ENCODE data around the gene DDX49.
"Not testable (repeated sequence)": the region's sequence is repeated elsewhere in the genome, so short reads cannot be mapped to it uniquely, and the experiment has no call there.

DDX49 gene

GRCh38 chr19:18913466-18913865, 6.0 kb upstream of the DDX49 start:
- H3K27ac Mint-ChIP-seq, result no peak overlapping the region
- H3K27me3 Mint-ChIP-seq, result no peaks in the 10 kb centered on the region
- peaks cover 92% of the 10 kb centered on the region for H3K36me3 Mint-ChIP-seq (ENCODE audit: low read depth)
- H3K9me3 Mint-ChIP-seq, result no peaks in the 10 kb centered on the region
- peaks cover 26% of the 10 kb centered on the region for H3K4me1 Mint-ChIP-seq (ENCODE audit: low read depth)
- no peak overlapping the region for H3K4me3 Mint-ChIP-seq
- intact Hi-C loops (cut with micrococcal nuclease), result no loop called here

DNA sequence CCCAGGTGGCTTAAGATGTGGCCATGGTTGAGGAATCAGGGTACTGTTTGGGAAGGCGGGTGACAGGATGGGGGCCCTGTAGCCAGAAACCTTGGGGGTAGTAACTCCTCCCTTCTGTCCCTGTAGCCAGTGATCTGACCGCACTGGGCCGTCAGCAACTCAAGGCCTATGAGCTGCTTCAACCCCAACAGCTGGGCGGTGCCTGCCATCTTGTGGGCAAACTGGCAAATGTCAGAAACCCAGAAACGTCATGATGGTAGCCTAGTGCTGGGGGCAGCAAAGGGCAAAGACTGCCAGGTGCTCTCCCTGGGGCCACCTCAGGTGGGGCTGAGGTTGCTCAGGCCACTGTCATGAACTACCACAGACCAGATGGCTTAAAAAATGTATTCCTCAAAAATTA, 3.9 kb upstream of the DDX49 start:
- intact Hi-C loops (cut with micrococcal nuclease), result loop anchor here (5.0 kb wide), 1 partner anchor 72 kb away; no protein-coding TSS in a partner anchor
- no peak overlapping the region for H3K4me3 Mint-ChIP-seq
- H3K9me3 Mint-ChIP-seq, result no peaks in the 10 kb centered on the region
- peaks cover 90% of the 10 kb centered on the region for H3K36me3 Mint-ChIP-seq (ENCODE audit: low read depth)
- H3K4me1 Mint-ChIP-seq (ENCODE audit: low read depth), result peaks cover 37% of the 10 kb centered on the region
- H3K27me3 Mint-ChIP-seq, result no peaks in the 10 kb centered on the region
- no peak overlapping the region for H3K27ac Mint-ChIP-seq

DNA sequence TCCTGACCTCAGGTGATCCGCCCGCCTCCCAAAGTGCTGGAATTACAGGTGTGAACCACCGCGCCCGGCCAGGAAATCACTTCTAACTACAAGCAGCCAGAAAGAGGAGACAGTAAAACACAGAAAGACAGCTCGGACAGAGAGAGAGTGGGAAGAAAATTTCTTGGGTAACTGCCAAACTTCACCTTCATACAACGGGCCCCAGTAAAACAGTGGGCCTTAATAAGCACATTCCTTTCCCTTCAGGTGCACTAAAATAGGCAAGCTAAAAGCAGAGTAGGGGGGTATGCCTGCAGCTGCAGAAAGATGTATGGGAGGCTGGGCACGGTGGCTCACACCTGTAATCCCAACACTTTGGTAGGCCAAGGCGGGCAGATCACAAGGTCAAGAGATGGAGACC, 1.9 kb upstream of the DDX49 start:
- Mint-ChIP-seq H3K36me3 (ENCODE audit: low read depth) (peaks cover 90% of the 10 kb centered on the region), H3K4me1 (ENCODE audit: low read depth) (peaks cover 46% of the 10 kb centered on the region), H3K27ac (peak overlapping the region; percentile 39), H3K4me3 (peak overlapping the region; percentile 34)
- intact Hi-C loops (cut with micrococcal nuclease), result loop anchor here (5.0 kb wide), 1 partner anchor 70 kb away; no protein-coding TSS in a partner anchor
- not testable (repeated sequence) for H3K27me3 Mint-ChIP-seq, H3K9me3 Mint-ChIP-seq

DNA sequence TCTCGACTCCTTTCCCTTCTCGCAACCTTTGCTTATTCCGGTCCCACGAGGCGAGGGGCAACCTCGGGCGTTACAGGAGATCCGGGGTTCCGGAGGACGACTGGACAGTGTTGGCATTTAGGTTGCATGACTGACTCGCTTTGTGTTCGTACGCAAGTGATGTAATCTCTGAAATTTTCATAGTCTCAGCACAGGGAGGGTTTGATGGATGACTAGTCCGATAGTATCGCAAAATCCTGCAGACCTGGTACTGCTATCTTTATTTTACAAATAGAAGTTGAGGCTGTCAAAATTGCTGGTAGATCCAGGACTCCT, 342 bp downstream of the DDX49 start:
- H3K9me3 Mint-ChIP-seq, result no peaks in the 10 kb centered on the region
- H3K27me3 Mint-ChIP-seq, result no peaks in the 10 kb centered on the region
- H3K4me1 Mint-ChIP-seq (ENCODE audit: low read depth), result peaks cover 46% of the 10 kb centered on the region
- peak overlapping the region; percentile 86 for H3K4me3 Mint-ChIP-seq
- H3K36me3 Mint-ChIP-seq (ENCODE audit: low read depth), result peaks cover 90% of the 10 kb centered on the region
- intact Hi-C loops (cut with micrococcal nuclease), result loop anchor here (1.0 to 5.0 kb wide), 3 partner anchors 12 to 67 kb away; no protein-coding TSS in a partner anchor
- peak overlapping the region; percentile 96 for H3K27ac Mint-ChIP-seq

DNA sequence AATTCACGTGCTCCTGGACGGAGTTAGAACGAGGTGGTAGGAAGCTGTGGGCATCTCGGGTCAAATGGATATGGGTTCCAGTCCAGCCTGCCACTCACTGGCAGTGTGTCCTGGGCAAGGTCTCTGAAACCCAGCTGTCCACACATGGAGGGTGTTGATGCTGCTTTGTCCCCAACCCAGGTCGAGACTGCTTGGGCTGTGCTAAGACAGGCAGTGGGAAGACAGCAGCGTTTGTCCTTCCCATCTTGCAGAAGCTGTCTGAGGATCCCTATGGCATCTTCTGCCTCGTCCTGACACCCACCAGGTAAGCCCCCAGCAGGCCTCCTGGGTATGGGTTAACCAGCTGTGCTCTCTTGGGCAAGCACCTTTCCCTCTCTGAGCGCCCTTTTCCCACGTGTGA, 885 bp downstream of the DDX49 start:
- Mint-ChIP-seq H3K27me3 (no peaks in the 10 kb centered on the region), H3K9me3 (no peaks in the 10 kb centered on the region), H3K4me1 (ENCODE audit: low read depth) (peaks cover 41% of the 10 kb centered on the region), H3K36me3 (ENCODE audit: low read depth) (peaks cover 90% of the 10 kb centered on the region), H3K4me3 (peak overlapping the region; percentile 86), H3K27ac (peak overlapping the region; percentile 96)
- intact Hi-C loops (cut with micrococcal nuclease), result no loop called here

DNA sequence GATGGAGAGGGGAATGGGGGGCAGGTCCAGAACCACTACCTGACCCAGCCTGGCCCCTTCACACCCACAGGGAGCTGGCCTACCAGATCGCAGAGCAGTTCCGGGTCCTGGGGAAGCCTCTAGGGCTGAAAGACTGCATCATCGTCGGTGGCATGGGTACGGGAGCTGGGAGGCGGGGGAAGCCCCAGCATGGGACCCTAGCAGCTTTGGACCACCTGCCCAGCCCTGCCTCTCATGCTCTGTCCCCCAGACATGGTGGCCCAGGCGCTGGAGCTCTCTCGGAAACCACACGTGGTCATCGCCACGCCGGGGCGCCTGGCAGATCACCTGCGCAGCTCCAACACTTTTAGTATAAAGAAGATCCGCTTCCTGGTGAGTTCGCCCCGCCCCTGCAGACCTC, 2.1 kb downstream of the DDX49 start:
- Mint-ChIP-seq H3K27ac (peak overlapping the region; percentile 96), H3K4me1 (ENCODE audit: low read depth) (peaks cover 38% of the 10 kb centered on the region), H3K4me3 (no peak overlapping the region), H3K36me3 (ENCODE audit: low read depth) (peaks cover 90% of the 10 kb centered on the region), H3K27me3 (no peaks in the 10 kb centered on the region), H3K9me3 (no peaks in the 10 kb centered on the region)
- intact Hi-C loops (cut with micrococcal nuclease), result no loop called here

GRCh38 chr19:18922228-18922985, 2.9 kb downstream of the DDX49 start:
- Mint-ChIP-seq H3K36me3 (ENCODE audit: low read depth) (peaks cover 90% of the 10 kb centered on the region), H3K27ac (no peak overlapping the region), H3K4me1 (ENCODE audit: low read depth) (peaks cover 30% of the 10 kb centered on the region), H3K27me3 (no peaks in the 10 kb centered on the region), H3K9me3 (no peaks in the 10 kb centered on the region), H3K4me3 (no peak overlapping the region)
- intact Hi-C loops (cut with micrococcal nuclease), result no loop called here

GRCh38 chr19:18924684-18925213, 5.2 kb downstream of the DDX49 start:
- Mint-ChIP-seq H3K27me3 (no peaks in the 10 kb centered on the region), H3K4me3 (no peak overlapping the region), H3K4me1 (ENCODE audit: low read depth) (peaks cover 17% of the 10 kb centered on the region), H3K27ac (no peak overlapping the region), H3K36me3 (ENCODE audit: low read depth) (peaks cover 100% of the 10 kb centered on the region), H3K9me3 (no peaks in the 10 kb centered on the region)
- intact Hi-C loops (cut with micrococcal nuclease), result no loop called here

GRCh38 chr19:18928018-18928805, 8.7 kb downstream of the DDX49 start:
- Mint-ChIP-seq H3K4me3 (no peak overlapping the region), H3K27me3 (no peaks in the 10 kb centered on the region), H3K27ac (no peak overlapping the region), H3K36me3 (ENCODE audit: low read depth) (peaks cover 89% of the 10 kb centered on the region), H3K4me1 (ENCODE audit: low read depth) (peaks cover 12% of the 10 kb centered on the region), H3K9me3 (no peaks in the 10 kb centered on the region)
- intact Hi-C loops (cut with micrococcal nuclease), result no loop called here

- no peak overlapping the region for H3K27ac Mint-ChIP-seq
- intact Hi-C loops (cut with micrococcal nuclease), result no loop called here
- H3K36me3 Mint-ChIP-seq (ENCODE audit: low read depth), result peaks cover 89% of the 10 kb centered on the region
- peaks cover 23% of the 10 kb centered on the region for H3K4me1 Mint-ChIP-seq (ENCODE audit: low read depth)
- no peaks in the 10 kb centered on the region for H3K9me3 Mint-ChIP-seq
- H3K27me3 Mint-ChIP-seq, result no peaks in the 10 kb centered on the region
- no peak overlapping the region for H3K4me3 Mint-ChIP-seq
Observed at GRCh38 chr19:18929311-18929710, 9.8 kb downstream of the DDX49 start.

- H3K27ac Mint-ChIP-seq, result no peak overlapping the region
- peak overlapping the region; percentile 23 for H3K4me3 Mint-ChIP-seq
- intact Hi-C loops (cut with micrococcal nuclease), result loop anchor here (1.0 kb wide), 1 partner anchor 12 kb away; the partner anchor contains the start of genes COPE and DDX49
- no peaks in the 10 kb centered on the region for H3K9me3 Mint-ChIP-seq
- H3K4me1 Mint-ChIP-seq (ENCODE audit: low read depth), result peaks cover 23% of the 10 kb centered on the region
- H3K27me3 Mint-ChIP-seq, result no peaks in the 10 kb centered on the region
- peaks cover 82% of the 10 kb centered on the region for H3K36me3 Mint-ChIP-seq (ENCODE audit: low read depth)
Observed at GRCh38 chr19:18931316-18932162, 12.0 kb downstream of the DDX49 start.

GRCh38 chr19:18932216-18932841, 12.8 kb downstream of the DDX49 start:
- H3K4me1 Mint-ChIP-seq (ENCODE audit: low read depth), result peaks cover 23% of the 10 kb centered on the region
- H3K27me3 Mint-ChIP-seq, result no peaks in the 10 kb centered on the region
- no peaks in the 10 kb centered on the region for H3K9me3 Mint-ChIP-seq
- H3K36me3 Mint-ChIP-seq (ENCODE audit: low read depth), result peaks cover 82% of the 10 kb centered on the region
- H3K4me3 Mint-ChIP-seq, result peak overlapping the region; percentile 84
- peak overlapping the region; percentile 60 for H3K27ac Mint-ChIP-seq
- intact Hi-C loops (cut with micrococcal nuclease), result loop anchor here (1.0 kb wide), 1 partner anchor 13 kb away; the partner anchor contains the start of genes COPE and DDX49

DNA sequence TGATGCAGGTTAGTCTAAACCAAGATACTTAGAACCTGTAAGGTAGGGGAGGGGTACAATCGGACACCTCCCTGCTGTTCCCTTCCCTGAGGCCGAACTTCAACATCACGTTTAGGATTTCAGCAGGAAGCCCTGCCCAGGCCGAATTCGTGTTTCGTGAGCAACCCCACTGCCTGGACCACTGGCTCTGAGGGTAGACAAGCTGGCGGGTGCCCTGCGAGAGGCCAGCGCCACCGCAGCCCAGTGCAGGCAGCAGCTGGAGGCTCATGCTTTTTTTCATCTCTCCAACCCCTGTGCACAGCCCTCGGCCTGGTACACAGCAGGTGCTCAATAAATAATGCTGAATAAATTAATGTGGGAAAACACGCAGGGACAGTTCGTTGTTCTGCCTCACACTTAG, 13.8 kb downstream of the DDX49 start:
- Mint-ChIP-seq H3K4me1 (ENCODE audit: low read depth) (peaks cover 23% of the 10 kb centered on the region), H3K36me3 (ENCODE audit: low read depth) (peaks cover 82% of the 10 kb centered on the region), H3K9me3 (no peaks in the 10 kb centered on the region), H3K27me3 (no peaks in the 10 kb centered on the region), H3K27ac (no peak overlapping the region), H3K4me3 (peak overlapping the region; percentile 6)
- intact Hi-C loops (cut with micrococcal nuclease), result no loop called here
